H1 (cell line): ENCODE data around the gene CRCP. TPM values are rescaled to one million over a fixed set of nuclear protein-coding genes. Genes with fewer than 3 reads are reported as not detected.

ENCODE experiments used
- CBX5 ChIP-seq: fragments of 300-800, 300-1000 bp; sonication (generic); IDR thresholded peaks from 2 replicates; pipeline ENCODE4 v1.7.1; 2016; ENCODE audit warnings: antibody characterized with exemption, low read length, low read depth
- EZH2 ChIP-seq: fragments of 200-600 bp; sonication (generic); IDR thresholded peaks from 2 replicates; pipeline ENCODE4 v1.7.1; 2012; ENCODE audit warnings: low read depth, mild to moderate bottlenecking, moderate library complexity, low read length, inconsistent platforms; ENCODE audit not compliant: severe bottlenecking
- GABPA ChIP-seq: IDR thresholded peaks from 2 replicates; pipeline ENCODE4 v1.6.1; 2011; ENCODE audit warnings: mild to moderate bottlenecking, low read length, moderate library complexity, borderline replicate concordance; ENCODE audit not compliant: insufficient read depth
- GTF2F1 ChIP-seq: IDR thresholded peaks from 2 replicates; pipeline ENCODE4 v1.6.1; 2012; ENCODE audit warnings: low read depth, low read length, improper control_type of control experiment, borderline replicate concordance
- KDM1A ChIP-seq: fragments of 200-600, 300-600 bp; sonication (generic); IDR thresholded peaks from 2 replicates; pipeline ENCODE4 v1.7.1; 2016; ENCODE audit warnings: mild to moderate bottlenecking, low read length, borderline replicate concordance
- POLR2AphosphoS5 ChIP-seq: IDR thresholded peaks from 2 replicates; pipeline ENCODE4 v1.6.1; 2011; ENCODE audit warnings: low read depth, low read length
- RBBP5 ChIP-seq: IDR thresholded peaks from 2 replicates; pipeline ENCODE4 v1.7.1; 2012; ENCODE audit warnings: low read depth, mild to moderate bottlenecking, inconsistent platforms, low read length, moderate library complexity, borderline replicate concordance
- RFX5 ChIP-seq: IDR thresholded peaks from 2 replicates; pipeline ENCODE4 v1.6.1; 2011; ENCODE audit warnings: low read depth, low read length, improper control_type of control experiment, borderline replicate concordance
- SUZ12 ChIP-seq: fragments of 200-600 bp; sonication (generic); IDR thresholded peaks from 2 replicates; pipeline ENCODE4 v1.6.1; 2012; ENCODE audit warnings: mild to moderate bottlenecking, inconsistent platforms, low read length, moderate library complexity, mixed read lengths
- TAF7 ChIP-seq: optimal IDR thresholded peaks from 2 replicates; pipeline ENCODE3; 2011; ENCODE audit warnings: low read depth, mild to moderate bottlenecking, inconsistent platforms, low read length, moderate library complexity, borderline replicate concordance
- polyA plus RNA-seq, 7 experiments: library from polyadenylated mRNA; depleted of rRNA in 3 of 7; stranded (reverse) in 5 of 7; unstranded in 2 of 7; fragments of >200 nt in 5 of 7; fragments of 200-250 nt in 2 of 7; gene quantifications; 1 replicate in 5 of 7; 2 replicates in 1 of 7; 4 replicates in 1 of 7; pipeline versions ENCODE4 v1.2.1 to v1.2.3, GENCODE V29; 2011 to 2013; ENCODE audit warnings: missing spikeins in 2 of 7, mixed read lengths in 2 of 7
- total RNA-seq: library from RNA; stranded (reverse); fragmentation: NEBNext Ultra II Directional; extraction: Animal tissue kit (Norgen Biotek cat#: 25700); gene quantifications from 2 replicates; pipeline ENCODE4 v1.2.1, GENCODE V29; 2021
- TF ChIP-seq, protein P1 (sequence below): fragments of 300-600 bp; sonication (generic); IDR thresholded peaks from 2 replicates; pipeline ENCODE4 v1.7.1; 2012; ENCODE audit warnings: low read length, moderate library complexity, mild to moderate bottlenecking, inconsistent platforms; ENCODE audit not compliant: insufficient replicate concordance

The CRCP gene
- total and polyA plus RNA-seq, 2 of the 8 experiments (the other 6 are each of a cell fraction or from before 2014, with no cell fraction given): 15.0 to 29.3 TPM

DNA sequence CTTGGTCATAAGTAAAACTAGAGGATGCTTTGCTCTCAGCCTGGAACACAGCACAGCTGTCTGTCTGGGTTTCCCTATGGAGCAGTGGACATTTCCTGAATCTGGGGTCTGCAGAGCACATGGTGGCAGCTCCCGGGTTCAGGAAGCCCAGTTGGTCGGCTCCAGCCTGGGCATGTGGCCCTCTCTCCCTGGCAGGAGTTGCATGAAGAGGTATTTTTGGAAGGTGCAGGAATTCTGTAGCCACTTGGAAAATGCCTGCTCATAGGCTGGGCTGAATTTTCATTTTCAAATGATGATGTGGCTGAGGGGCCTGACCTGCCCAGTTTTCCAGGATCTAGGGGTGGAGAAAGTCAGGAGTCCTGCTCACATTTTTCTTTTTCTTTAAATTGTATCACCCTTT is 83.8 kb downstream of the CRCP start (continued):
- TF ChIP-seq, protein P1, sequence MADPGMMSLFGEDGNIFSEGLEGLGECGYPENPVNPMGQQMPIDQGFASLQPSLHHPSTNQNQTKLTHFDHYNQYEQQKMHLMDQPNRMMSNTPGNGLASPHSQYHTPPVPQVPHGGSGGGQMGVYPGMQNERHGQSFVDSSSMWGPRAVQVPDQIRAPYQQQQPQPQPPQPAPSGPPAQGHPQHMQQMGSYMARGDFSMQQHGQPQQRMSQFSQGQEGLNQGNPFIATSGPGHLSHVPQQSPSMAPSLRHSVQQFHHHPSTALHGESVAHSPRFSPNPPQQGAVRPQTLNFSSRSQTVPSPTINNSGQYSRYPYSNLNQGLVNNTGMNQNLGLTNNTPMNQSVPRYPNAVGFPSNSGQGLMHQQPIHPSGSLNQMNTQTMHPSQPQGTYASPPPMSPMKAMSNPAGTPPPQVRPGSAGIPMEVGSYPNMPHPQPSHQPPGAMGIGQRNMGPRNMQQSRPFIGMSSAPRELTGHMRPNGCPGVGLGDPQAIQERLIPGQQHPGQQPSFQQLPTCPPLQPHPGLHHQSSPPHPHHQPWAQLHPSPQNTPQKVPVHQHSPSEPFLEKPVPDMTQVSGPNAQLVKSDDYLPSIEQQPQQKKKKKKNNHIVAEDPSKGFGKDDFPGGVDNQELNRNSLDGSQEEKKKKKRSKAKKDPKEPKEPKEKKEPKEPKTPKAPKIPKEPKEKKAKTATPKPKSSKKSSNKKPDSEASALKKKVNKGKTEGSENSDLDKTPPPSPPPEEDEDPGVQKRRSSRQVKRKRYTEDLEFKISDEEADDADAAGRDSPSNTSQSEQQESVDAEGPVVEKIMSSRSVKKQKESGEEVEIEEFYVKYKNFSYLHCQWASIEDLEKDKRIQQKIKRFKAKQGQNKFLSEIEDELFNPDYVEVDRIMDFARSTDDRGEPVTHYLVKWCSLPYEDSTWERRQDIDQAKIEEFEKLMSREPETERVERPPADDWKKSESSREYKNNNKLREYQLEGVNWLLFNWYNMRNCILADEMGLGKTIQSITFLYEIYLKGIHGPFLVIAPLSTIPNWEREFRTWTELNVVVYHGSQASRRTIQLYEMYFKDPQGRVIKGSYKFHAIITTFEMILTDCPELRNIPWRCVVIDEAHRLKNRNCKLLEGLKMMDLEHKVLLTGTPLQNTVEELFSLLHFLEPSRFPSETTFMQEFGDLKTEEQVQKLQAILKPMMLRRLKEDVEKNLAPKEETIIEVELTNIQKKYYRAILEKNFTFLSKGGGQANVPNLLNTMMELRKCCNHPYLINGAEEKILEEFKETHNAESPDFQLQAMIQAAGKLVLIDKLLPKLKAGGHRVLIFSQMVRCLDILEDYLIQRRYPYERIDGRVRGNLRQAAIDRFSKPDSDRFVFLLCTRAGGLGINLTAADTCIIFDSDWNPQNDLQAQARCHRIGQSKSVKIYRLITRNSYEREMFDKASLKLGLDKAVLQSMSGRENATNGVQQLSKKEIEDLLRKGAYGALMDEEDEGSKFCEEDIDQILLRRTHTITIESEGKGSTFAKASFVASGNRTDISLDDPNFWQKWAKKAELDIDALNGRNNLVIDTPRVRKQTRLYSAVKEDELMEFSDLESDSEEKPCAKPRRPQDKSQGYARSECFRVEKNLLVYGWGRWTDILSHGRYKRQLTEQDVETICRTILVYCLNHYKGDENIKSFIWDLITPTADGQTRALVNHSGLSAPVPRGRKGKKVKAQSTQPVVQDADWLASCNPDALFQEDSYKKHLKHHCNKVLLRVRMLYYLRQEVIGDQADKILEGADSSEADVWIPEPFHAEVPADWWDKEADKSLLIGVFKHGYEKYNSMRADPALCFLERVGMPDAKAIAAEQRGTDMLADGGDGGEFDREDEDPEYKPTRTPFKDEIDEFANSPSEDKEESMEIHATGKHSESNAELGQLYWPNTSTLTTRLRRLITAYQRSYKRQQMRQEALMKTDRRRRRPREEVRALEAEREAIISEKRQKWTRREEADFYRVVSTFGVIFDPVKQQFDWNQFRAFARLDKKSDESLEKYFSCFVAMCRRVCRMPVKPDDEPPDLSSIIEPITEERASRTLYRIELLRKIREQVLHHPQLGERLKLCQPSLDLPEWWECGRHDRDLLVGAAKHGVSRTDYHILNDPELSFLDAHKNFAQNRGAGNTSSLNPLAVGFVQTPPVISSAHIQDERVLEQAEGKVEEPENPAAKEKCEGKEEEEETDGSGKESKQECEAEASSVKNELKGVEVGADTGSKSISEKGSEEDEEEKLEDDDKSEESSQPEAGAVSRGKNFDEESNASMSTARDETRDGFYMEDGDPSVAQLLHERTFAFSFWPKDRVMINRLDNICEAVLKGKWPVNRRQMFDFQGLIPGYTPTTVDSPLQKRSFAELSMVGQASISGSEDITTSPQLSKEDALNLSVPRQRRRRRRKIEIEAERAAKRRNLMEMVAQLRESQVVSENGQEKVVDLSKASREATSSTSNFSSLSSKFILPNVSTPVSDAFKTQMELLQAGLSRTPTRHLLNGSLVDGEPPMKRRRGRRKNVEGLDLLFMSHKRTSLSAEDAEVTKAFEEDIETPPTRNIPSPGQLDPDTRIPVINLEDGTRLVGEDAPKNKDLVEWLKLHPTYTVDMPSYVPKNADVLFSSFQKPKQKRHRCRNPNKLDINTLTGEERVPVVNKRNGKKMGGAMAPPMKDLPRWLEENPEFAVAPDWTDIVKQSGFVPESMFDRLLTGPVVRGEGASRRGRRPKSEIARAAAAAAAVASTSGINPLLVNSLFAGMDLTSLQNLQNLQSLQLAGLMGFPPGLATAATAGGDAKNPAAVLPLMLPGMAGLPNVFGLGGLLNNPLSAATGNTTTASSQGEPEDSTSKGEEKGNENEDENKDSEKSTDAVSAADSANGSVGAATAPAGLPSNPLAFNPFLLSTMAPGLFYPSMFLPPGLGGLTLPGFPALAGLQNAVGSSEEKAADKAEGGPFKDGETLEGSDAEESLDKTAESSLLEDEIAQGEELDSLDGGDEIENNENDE: no peak
- TF ChIP-seq GTF2F1 (no peak), TAF7 (no peak), EZH2 (no peak), GABPA (no peak), POLR2AphosphoS5 (no peak), SUZ12 (no peak), RFX5 (no peak), CBX5 (no peak), RBBP5 (no peak), KDM1A (no peak)
